Measurements from ENCODE around the gene CIC.

Gene CIC

GRCh38 chr19:42246143-42246921 is 22.7 kb upstream of the CIC start:
- Histone ChIP-seq H3K9ac (ENCODE audit: low read length) (no peak overlapping the region), H3K4me2 (ENCODE audit: low read depth, low read length, poor library complexity, severe bottlenecking) (no peak overlapping the region), H3K27ac (ENCODE audit: low read depth, low read length) (no peak overlapping the region), H3K9me2 (replicated peaks; ENCODE audit: insufficient read depth, low read length) (no peaks in the 10 kb centered on the region), H3K4me3 (ENCODE audit: insufficient read depth, low read length, poor library complexity, severe bottlenecking) (no peak overlapping the region), H3K79me2 (ENCODE audit: insufficient read depth, low read length) (peaks cover 8% of the 10 kb centered on the region), H3F3A (ENCODE audit: insufficient read depth) (peaks cover 8% of the 10 kb centered on the region), H2AFZ (ENCODE audit: low read depth, low read length, severe bottlenecking) (no peak overlapping the region), H4K20me1 (ENCODE audit: low read depth, low read length) (no peaks in the 10 kb centered on the region), H3K9me3 (ENCODE audit: insufficient read depth, low read length) (no peaks in the 10 kb centered on the region), H3K36me3 (ENCODE audit: low read length) (no peaks in the 10 kb centered on the region), H3K27me3 (ENCODE audit: low read length) (no peaks in the 10 kb centered on the region)
- TF ChIP-seq, protein P1, sequence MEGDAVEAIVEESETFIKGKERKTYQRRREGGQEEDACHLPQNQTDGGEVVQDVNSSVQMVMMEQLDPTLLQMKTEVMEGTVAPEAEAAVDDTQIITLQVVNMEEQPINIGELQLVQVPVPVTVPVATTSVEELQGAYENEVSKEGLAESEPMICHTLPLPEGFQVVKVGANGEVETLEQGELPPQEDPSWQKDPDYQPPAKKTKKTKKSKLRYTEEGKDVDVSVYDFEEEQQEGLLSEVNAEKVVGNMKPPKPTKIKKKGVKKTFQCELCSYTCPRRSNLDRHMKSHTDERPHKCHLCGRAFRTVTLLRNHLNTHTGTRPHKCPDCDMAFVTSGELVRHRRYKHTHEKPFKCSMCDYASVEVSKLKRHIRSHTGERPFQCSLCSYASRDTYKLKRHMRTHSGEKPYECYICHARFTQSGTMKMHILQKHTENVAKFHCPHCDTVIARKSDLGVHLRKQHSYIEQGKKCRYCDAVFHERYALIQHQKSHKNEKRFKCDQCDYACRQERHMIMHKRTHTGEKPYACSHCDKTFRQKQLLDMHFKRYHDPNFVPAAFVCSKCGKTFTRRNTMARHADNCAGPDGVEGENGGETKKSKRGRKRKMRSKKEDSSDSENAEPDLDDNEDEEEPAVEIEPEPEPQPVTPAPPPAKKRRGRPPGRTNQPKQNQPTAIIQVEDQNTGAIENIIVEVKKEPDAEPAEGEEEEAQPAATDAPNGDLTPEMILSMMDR (IDR thresholded peaks at IDR 0.05; ENCODE audit: insufficient read depth, low read length, poor library complexity, severe bottlenecking) = no peak
- TF ChIP-seq EZH2phosphoT487 (conservative IDR thresholded peaks at IDR 0.05; ENCODE audit: low read length) = no peak

GRCh38 chr19:42246922-42247639 is 22.0 kb upstream of the CIC start:
- no peak overlapping the region for H3K27ac ChIP-seq (ENCODE audit: low read depth, low read length)
- H3K9me3 ChIP-seq (ENCODE audit: insufficient read depth, low read length) = no peaks in the 10 kb centered on the region
- H3F3A ChIP-seq (ENCODE audit: insufficient read depth) = peaks cover 8% of the 10 kb centered on the region
- H2AFZ ChIP-seq (ENCODE audit: low read depth, low read length, severe bottlenecking) = no peak overlapping the region
- H4K20me1 ChIP-seq (ENCODE audit: low read depth, low read length) = no peaks in the 10 kb centered on the region
- no peak overlapping the region for H3K4me2 ChIP-seq (ENCODE audit: low read depth, low read length, poor library complexity, severe bottlenecking)
- H3K4me3 ChIP-seq (ENCODE audit: insufficient read depth, low read length, poor library complexity, severe bottlenecking) = no peak overlapping the region
- peaks cover under 1% of the 10 kb centered on the region; the same call in 1 of the 2 replicates for H3K79me2 ChIP-seq (ENCODE audit: insufficient read depth, low read length)
- H3K9me2 ChIP-seq (replicated peaks; ENCODE audit: insufficient read depth, low read length) = no peaks in the 10 kb centered on the region
- no peaks in the 10 kb centered on the region for H3K27me3 ChIP-seq (ENCODE audit: low read length)
- no peaks in the 10 kb centered on the region for H3K36me3 ChIP-seq (ENCODE audit: low read length)
- H3K9ac ChIP-seq (ENCODE audit: low read length) = no peak overlapping the region
- TF ChIP-seq, protein P1 (IDR thresholded peaks at IDR 0.05; ENCODE audit: insufficient read depth, low read length, poor library complexity, severe bottlenecking) = no peak

GRCh38 chr19:42247640-42248199 is 21.3 kb upstream of the CIC start:
- Histone ChIP-seq H3K9ac (ENCODE audit: low read length) (no peak overlapping the region), H3K4me3 (ENCODE audit: insufficient read depth, low read length, poor library complexity, severe bottlenecking) (no peak overlapping the region), H3K27me3 (ENCODE audit: low read length) (no peaks in the 10 kb centered on the region), H3K9me2 (replicated peaks; ENCODE audit: insufficient read depth, low read length) (no peaks in the 10 kb centered on the region), H3K36me3 (ENCODE audit: low read length) (no peaks in the 10 kb centered on the region), H3K9me3 (ENCODE audit: insufficient read depth, low read length) (no peaks in the 10 kb centered on the region), H3K79me2 (ENCODE audit: insufficient read depth, low read length) (peaks cover 4% of the 10 kb centered on the region; the same call in 1 of the 2 replicates), H4K20me1 (ENCODE audit: low read depth, low read length) (no peaks in the 10 kb centered on the region), H2AFZ (ENCODE audit: low read depth, low read length, severe bottlenecking) (no peak overlapping the region), H3F3A (ENCODE audit: insufficient read depth) (peaks cover 11% of the 10 kb centered on the region), H3K4me2 (ENCODE audit: low read depth, low read length, poor library complexity, severe bottlenecking) (no peak overlapping the region), H3K27ac (ENCODE audit: low read depth, low read length) (no peak overlapping the region)
- no peak for TF ChIP-seq EZH2phosphoT487 (conservative IDR thresholded peaks at IDR 0.05; ENCODE audit: low read length)
- TF ChIP-seq, protein P1 (IDR thresholded peaks at IDR 0.05; ENCODE audit: insufficient read depth, low read length, poor library complexity, severe bottlenecking) = no peak
